GM21529 (cell line): ENCODE results near the gene COPS3.

Source experiments
- ATAC-seq: cut with Tn5 transposase; IDR thresholded peaks from one replicate; pipeline ENCODE4 v1.9.1; 2021; ENCODE audit not compliant: unreplicated experiment

The COPS3 gene

GRCh38 chr17:17280613-17281549, at the start of gene COPS3:
TSS of gene COPS3 (minus strand) at chr17:17281246. CDS start at chr17:17281186, 60 bp downstream.
- ATAC-seq: peak; percentile 85

GRCh38 chr17:17328251-17328650, 47.2 kb upstream of the COPS3 start:
- no peak for ATAC-seq

GRCh38 chr17:17326275-17326875, 45.3 kb upstream of the COPS3 start:
- ATAC-seq: no peak

GRCh38 chr17:17325816-17326215, 44.8 kb upstream of the COPS3 start:
- no peak for ATAC-seq

GRCh38 chr17:17325228-17325627, 44.2 kb upstream of the COPS3 start:
- no peak for ATAC-seq

- ATAC-seq: no peak
Observed at GRCh38 chr17:17324616-17325015, 43.6 kb upstream of the COPS3 start.

GRCh38 chr17:17322516-17323510, 41.8 kb upstream of the COPS3 start:
- ATAC-seq: no peak

- ATAC-seq: no peak
Observed at GRCh38 chr17:17321356-17322025, 40.4 kb upstream of the COPS3 start.

GRCh38 chr17:17320911-17321220, 39.8 kb upstream of the COPS3 start:
- ATAC-seq: no peak

GRCh38 chr17:17320188-17320910, 39.3 kb upstream of the COPS3 start:
- ATAC-seq: no peak

GRCh38 chr17:17315142-17315821, 34.2 kb upstream of the COPS3 start:
- ATAC-seq: no peak

GRCh38 chr17:17314501-17315071, 33.5 kb upstream of the COPS3 start:
- no peak for ATAC-seq

GRCh38 chr17:17313350-17313991, 32.4 kb upstream of the COPS3 start:
- ATAC-seq: no peak

- no peak for ATAC-seq
Observed at GRCh38 chr17:17309356-17309755, 28.3 kb upstream of the COPS3 start.

GRCh38 chr17:17305281-17305801, 24.3 kb upstream of the COPS3 start:
- peak; percentile 73 for ATAC-seq

GRCh38 chr17:17304521-17304985, 23.5 kb upstream of the COPS3 start:
- ATAC-seq: no peak

- ATAC-seq: no peak
Observed at GRCh38 chr17:17303847-17304490, 22.9 kb upstream of the COPS3 start.
